Fibroblast of mammary gland (primary cell): ENCODE data around the gene PLXNA2.

Experiments
- DNase-seq: peaks from one replicate; pipeline ENCODE4 v3.0.0-alpha.2; 2010; ENCODE audit warnings: low read depth
- H3K4me3 ChIP-seq: 2 replicates; pipeline ENCODE4 v1.5.1; 2011; ENCODE audit warnings: low read depth, mild to moderate bottlenecking, low read length, moderate library complexity; ENCODE audit not compliant: control insufficient read depth
- TF ChIP-seq, protein P1 (sequence below): conservative IDR thresholded peaks from 2 replicates; pipeline ENCODE4 v1.5.1; 2011; ENCODE audit warnings: low read depth, low read length, inconsistent platforms; ENCODE audit not compliant: control insufficient read depth, insufficient read depth

PLXNA2 gene

DNA sequence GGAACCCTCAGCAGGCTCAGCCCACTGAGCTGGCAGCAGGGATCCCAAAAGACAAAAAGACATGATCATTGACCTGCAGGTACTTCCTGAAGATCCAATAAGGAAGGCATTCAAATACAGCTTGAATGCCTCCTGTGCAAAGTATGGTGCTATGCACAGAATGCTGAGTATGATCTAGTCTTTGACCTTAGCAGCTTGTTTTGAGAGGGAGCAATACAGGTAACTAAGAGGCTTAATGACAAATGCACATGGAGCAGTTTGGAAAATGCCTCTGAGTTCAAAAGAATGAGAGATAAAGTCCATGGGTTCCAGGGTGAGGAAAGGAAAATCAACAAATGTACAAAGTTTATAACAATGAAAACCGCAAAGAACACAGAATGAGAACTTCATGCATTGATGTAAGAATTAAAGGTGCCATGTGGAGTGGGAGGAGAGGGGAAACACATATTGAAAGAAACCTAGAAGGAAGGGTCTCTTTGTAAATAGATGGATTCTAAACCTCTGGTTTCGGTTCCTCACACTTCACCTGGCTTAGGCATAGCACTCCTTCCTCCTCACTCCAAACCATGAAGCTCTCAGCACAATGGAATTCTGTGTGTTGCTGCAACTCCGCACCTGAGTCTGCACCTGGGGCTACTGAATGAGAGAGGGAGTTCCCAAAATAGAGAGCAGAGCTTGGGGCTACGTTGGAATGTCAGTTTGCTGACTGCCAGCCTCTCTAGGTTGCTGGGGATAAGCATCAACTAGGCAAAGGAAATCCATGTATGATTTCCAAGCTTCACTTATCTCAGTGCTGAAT lies 77.6 kb downstream of the PLXNA2 start:
- no peak overlapping the region for H3K4me3 ChIP-seq
- DNase-seq, result no peak
- TF ChIP-seq, protein P1, sequence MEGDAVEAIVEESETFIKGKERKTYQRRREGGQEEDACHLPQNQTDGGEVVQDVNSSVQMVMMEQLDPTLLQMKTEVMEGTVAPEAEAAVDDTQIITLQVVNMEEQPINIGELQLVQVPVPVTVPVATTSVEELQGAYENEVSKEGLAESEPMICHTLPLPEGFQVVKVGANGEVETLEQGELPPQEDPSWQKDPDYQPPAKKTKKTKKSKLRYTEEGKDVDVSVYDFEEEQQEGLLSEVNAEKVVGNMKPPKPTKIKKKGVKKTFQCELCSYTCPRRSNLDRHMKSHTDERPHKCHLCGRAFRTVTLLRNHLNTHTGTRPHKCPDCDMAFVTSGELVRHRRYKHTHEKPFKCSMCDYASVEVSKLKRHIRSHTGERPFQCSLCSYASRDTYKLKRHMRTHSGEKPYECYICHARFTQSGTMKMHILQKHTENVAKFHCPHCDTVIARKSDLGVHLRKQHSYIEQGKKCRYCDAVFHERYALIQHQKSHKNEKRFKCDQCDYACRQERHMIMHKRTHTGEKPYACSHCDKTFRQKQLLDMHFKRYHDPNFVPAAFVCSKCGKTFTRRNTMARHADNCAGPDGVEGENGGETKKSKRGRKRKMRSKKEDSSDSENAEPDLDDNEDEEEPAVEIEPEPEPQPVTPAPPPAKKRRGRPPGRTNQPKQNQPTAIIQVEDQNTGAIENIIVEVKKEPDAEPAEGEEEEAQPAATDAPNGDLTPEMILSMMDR, result no peak

DNA sequence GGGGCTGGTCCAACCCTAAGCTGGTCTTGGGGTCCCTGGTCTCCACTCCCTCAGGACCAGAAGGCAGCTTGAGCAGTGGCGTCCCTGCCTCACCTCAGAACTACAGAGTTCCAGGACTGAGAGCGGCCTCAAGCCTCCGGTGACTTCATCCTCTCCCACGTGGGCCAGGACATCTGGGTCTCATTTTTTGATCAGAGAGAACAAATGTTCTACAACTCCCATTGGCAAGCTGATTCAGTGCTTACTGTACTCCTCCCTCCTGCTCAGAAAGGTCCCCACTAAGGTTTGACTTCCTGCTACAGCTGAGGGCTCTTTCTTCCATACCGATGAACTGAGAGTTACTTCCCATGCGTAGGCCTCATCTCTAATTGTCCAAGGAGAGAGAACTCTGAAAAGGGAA lies 78.5 kb downstream of the PLXNA2 start:
- no peak overlapping the region for H3K4me3 ChIP-seq
- TF ChIP-seq, protein P1, result no peak
- DNase-seq, result peak; percentile 91

DNA sequence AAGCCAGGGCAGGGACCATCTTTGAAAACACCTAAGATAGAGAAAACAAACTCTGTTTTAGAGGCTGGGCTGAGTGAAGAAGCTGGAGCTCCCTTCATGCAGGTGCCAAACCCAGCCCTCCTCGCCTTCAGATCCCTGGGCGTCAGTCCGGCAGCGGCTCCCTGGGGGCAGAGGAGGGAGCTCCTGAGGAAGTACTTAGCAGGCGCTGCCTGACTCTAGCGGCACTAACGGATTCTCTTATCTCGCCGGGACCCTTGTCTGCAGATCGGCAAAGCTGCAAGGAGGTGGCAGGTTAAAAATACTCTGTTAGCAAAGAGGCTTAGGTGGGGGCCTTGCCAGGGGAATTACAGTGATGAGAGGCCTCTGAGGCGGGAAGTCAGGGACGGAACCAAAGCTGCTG lies 79.6 kb downstream of the PLXNA2 start:
- no peak for DNase-seq
- TF ChIP-seq, protein P1, result no peak
- no peak overlapping the region for H3K4me3 ChIP-seq

DNA sequence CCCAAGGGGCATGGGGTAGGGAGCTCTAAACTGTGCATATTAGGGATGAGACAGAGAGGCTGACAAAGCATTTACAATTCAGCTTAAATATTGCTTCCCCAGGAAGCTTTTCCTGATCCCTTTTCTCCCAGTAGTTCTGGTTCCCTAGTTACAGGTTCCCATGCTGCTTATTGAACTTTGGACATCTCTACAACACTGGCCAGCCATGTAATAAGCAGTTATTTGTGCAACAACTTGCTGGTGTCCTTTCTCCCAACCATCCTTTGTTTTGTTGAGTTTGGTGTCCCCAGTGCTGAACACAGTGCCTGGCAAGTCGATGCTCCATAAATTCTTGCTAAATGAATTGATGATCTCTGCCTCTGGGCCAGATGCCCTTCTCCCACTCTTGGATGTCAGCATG lies 80.6 kb downstream of the PLXNA2 start:
- DNase-seq, result no peak
- H3K4me3 ChIP-seq, result no peak overlapping the region
- TF ChIP-seq, protein P1, result no peak

DNA sequence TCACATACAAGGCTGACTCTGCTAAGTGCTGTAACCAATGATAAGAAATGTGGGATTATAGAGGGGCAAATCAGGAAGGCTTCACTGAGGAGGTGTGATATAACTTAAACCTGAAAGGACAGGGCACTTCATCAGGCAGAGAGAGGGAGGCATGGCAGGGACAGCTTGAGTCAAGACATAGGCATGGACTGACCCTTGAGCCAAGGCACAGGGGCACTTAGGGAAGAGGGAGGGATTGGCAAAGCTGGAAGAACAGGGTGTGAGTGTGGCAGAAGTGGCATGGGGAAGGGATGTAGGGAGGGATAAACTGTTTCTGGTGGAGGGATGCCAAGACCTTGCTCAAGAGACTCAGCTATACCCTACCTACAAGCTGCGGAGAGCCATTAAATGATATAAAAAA lies 81.3 kb downstream of the PLXNA2 start:
- no peak for DNase-seq
- TF ChIP-seq, protein P1, result no peak
- H3K4me3 ChIP-seq, result no peak overlapping the region

DNA sequence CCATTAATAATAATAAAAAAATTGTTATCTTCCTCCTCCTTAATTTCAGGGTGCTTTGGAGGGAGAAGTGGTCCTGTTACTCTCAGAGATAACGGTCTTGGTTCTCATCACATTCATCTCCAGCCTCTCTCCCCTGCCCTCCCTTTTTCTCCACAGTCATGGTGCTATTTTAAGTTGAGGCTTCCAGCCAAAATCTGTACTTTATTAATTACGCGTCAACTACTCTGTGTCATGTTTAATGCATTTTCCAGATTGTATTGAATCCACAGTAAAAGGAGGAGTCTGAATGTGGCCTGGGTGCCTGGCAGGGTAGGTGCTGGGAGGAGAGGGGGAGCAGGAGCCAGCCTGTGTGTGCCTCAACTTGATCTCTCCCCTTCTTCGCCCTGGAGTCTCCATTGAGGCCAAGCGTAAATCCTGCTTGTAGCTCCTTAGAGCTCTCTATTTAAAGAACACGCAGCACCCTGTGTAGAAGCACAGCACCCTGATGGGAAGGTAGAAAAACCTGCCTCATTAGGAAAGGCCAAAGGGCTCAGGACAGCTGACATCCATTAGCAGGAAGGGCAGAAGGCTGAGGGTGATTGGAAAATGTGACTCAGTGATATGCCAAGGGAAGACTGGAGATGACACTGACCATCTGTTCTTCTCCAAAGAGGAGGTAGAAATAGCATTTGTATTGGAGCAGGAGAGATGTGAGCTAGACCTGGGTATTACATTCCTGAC lies 82.4 kb downstream of the PLXNA2 start:
- H3K4me3 ChIP-seq, result no peak overlapping the region
- TF ChIP-seq, protein P1, result no peak
- DNase-seq, result peak; percentile 49
